ENCODE measurements around the gene SLC44A3. TPM values are rescaled to one million over a fixed set of nuclear protein-coding genes. Genes with fewer than 3 reads are reported as not detected.

The SLC44A3 gene
- polyA plus RNA-seq, 1 donor from 2014 or later, result not detected

- H3K9ac ChIP-seq (ENCODE audit: low read length), result no peak overlapping the region
- no peaks in the 10 kb centered on the region for H3K9me2 ChIP-seq (ENCODE audit: insufficient read depth, low read length)
- no peaks in the 10 kb centered on the region for H3K27me3 ChIP-seq (ENCODE audit: insufficient read depth, low read depth, low read length)
- no peak overlapping the region for H3K4me3 ChIP-seq (ENCODE audit: low read length)
- no peaks in the 10 kb centered on the region for H3K36me3 ChIP-seq (ENCODE audit: insufficient read depth, low read length)
- no peaks in the 10 kb centered on the region for H3F3A ChIP-seq (ENCODE audit: insufficient read depth, low read length, poor library complexity, severe bottlenecking)
- H3K27ac ChIP-seq (ENCODE audit: low read length), result no peak overlapping the region
- H2AFZ ChIP-seq (ENCODE audit: low read depth, low read length), result no peak overlapping the region
- H4K20me1 ChIP-seq (ENCODE audit: insufficient read depth), result no peaks in the 10 kb centered on the region
- H3K4me2 ChIP-seq (ENCODE audit: low read length), result no peak overlapping the region
- H3K9me3 ChIP-seq (ENCODE audit: low read length), result no peaks in the 10 kb centered on the region
- TF ChIP-seq CTCF (IDR thresholded peaks at IDR 0.05; ENCODE audit: poor library complexity, severe bottlenecking) (no peak), EZH2 (IDR thresholded peaks at IDR 0.05; ENCODE audit: borderline replicate concordance, insufficient read depth, low read length, poor library complexity, severe bottlenecking) (no peak), REST (IDR thresholded peaks at IDR 0.05; ENCODE audit: borderline replicate concordance) (no peak), EP300 (conservative IDR thresholded peaks at IDR 0.05; ENCODE audit: poor library complexity, severe bottlenecking) (no peak), SMC3 (conservative IDR thresholded peaks at IDR 0.05; ENCODE audit: poor library complexity) (no peak), RAD21 (conservative IDR thresholded peaks at IDR 0.05) (no peak), TAF1 (IDR thresholded peaks at IDR 0.05; ENCODE audit: low read depth) (no peak), MXI1 (conservative IDR thresholded peaks at IDR 0.05; ENCODE audit: poor library complexity, severe bottlenecking) (no peak), POLR2AphosphoS5 (IDR thresholded peaks at IDR 0.05) (no peak)
- no peaks in the 10 kb centered on the region for H3K79me2 ChIP-seq (replicated peaks; ENCODE audit: insufficient read depth, low read length)
These were observed 17.1 kb upstream of the SLC44A3 start for GRCh38 chr1:94803106-94803505.

GRCh38 chr1:94803517-94804441 is 16.4 kb upstream of the SLC44A3 start:
- Histone ChIP-seq H3K27me3 (ENCODE audit: insufficient read depth, low read depth, low read length) (no peaks in the 10 kb centered on the region), H3K9ac (ENCODE audit: low read length) (no peak overlapping the region), H3K9me3 (ENCODE audit: low read length) (no peaks in the 10 kb centered on the region), H3K4me2 (ENCODE audit: low read length) (no peak overlapping the region), H3F3A (ENCODE audit: insufficient read depth, low read length, poor library complexity, severe bottlenecking) (no peaks in the 10 kb centered on the region), H2AFZ (ENCODE audit: low read depth, low read length) (no peak overlapping the region), H3K79me2 (replicated peaks; ENCODE audit: insufficient read depth, low read length) (no peaks in the 10 kb centered on the region), H3K36me3 (ENCODE audit: insufficient read depth, low read length) (no peaks in the 10 kb centered on the region), H3K9me2 (ENCODE audit: insufficient read depth, low read length) (no peaks in the 10 kb centered on the region), H3K27ac (ENCODE audit: low read length) (no peak overlapping the region), H4K20me1 (ENCODE audit: insufficient read depth) (no peaks in the 10 kb centered on the region), H3K4me3 (ENCODE audit: low read length) (no peak overlapping the region)
- TF ChIP-seq SMC3 (conservative IDR thresholded peaks at IDR 0.05; ENCODE audit: poor library complexity) (no peak), RAD21 (conservative IDR thresholded peaks at IDR 0.05) (no peak), TAF1 (IDR thresholded peaks at IDR 0.05; ENCODE audit: low read depth) (no peak), EZH2 (IDR thresholded peaks at IDR 0.05; ENCODE audit: borderline replicate concordance, insufficient read depth, low read length, poor library complexity, severe bottlenecking) (no peak), MXI1 (conservative IDR thresholded peaks at IDR 0.05; ENCODE audit: poor library complexity, severe bottlenecking) (no peak), POLR2AphosphoS5 (IDR thresholded peaks at IDR 0.05) (no peak), REST (IDR thresholded peaks at IDR 0.05; ENCODE audit: borderline replicate concordance) (no peak), CTCF (IDR thresholded peaks at IDR 0.05; ENCODE audit: poor library complexity, severe bottlenecking) (no peak), EP300 (conservative IDR thresholded peaks at IDR 0.05; ENCODE audit: poor library complexity, severe bottlenecking) (no peak)
